T-helper 2 cell treated with Interferon-gamma antibody and Interleukin-4, amounts not matched to agents 100 ng/mL and 5 ng/mL, for 36 hours (primary cell): ENCODE measurements around the gene TPSG1. TPM values are rescaled to one million over a fixed set of nuclear protein-coding genes. Genes with fewer than 3 reads are reported as not detected.

ENCODE experiments used
- intact Hi-C: fragments of 100-400 bp; cut with micrococcal nuclease; formaldehyde crosslinking; loops from one replicate; pipeline ENCODE4 v1.15.1; 2023
- total RNA-seq: library from RNA; stranded (reverse); gene quantifications from 2 replicates; pipeline ENCODE4 v1.2.3, GENCODE V29; 2022

Gene TPSG1
- total RNA-seq, 1 donor from 2014 or later: not detected

- intact Hi-C loops: no loop called here
These were observed 47.3 kb downstream of the TPSG1 start for GRCh38 chr16:1177750-1178149.

DNA sequence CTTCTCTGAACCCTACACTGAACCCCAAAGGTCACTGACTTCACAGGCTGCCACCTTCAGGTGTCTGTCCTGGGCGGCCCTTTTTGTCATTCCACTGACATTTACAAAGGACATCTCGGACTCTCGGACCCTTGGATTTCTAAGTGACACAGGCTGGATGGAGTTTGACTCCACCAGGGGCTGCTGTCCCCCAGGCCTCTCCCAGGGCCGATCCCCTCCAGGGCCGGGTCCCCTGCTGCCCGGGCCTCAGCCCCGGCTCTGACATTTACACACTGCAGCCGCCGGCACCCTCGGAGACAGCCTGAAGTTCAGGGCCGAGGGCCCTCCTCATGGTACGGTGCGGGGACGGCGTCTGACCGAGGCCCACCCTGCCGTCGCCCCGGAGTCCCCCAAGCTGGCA lies 48.0 kb downstream of the TPSG1 start:
- intact Hi-C loops: no loop called here

- intact Hi-C loops: no loop called here
These were observed 48.7 kb downstream of the TPSG1 start for GRCh38 chr16:1176280-1176897.

GRCh38 chr16:1175566-1176279 lies 49.3 kb downstream of the TPSG1 start:
- intact Hi-C loops: no loop called here

- intact Hi-C loops: no loop called here
These were observed 50.4 kb downstream of the TPSG1 start for GRCh38 chr16:1174477-1175357.

GRCh38 chr16:1173788-1174451 lies 51.1 kb downstream of the TPSG1 start:
- intact Hi-C loops: no loop called here

- intact Hi-C loops: no loop called here
These were observed 52.4 kb downstream of the TPSG1 start for GRCh38 chr16:1172651-1173050.

- intact Hi-C loops: no loop called here
These were observed 53.1 kb downstream of the TPSG1 start for GRCh38 chr16:1171854-1172428.

Other genes starting within 250 kb of the TPSG1 start
- 0.11 TPM in 1 of 2 replicates, not detected in the other for gene SOX8, start 243.5 kb downstream of the TPSG1 start, total RNA-seq
- not detected in 2 replicates for gene SSTR5, start 152.5 kb downstream of the TPSG1 start, total RNA-seq
- not detected in 2 replicates for gene C1QTNF8, start 129.0 kb downstream of the TPSG1 start, total RNA-seq
- gene CACNA1H, start 72.2 kb downstream of the TPSG1 start, total RNA-seq: 0.32 and 0.66 TPM in 2 replicates
- gene TPSB2, start 4.9 kb upstream of the TPSG1 start, total RNA-seq: not detected in 2 replicates
- gene TPSAB1, start 15.4 kb upstream of the TPSG1 start, total RNA-seq: not detected in 2 replicates
- gene TPSD1, start 30.8 kb upstream of the TPSG1 start, total RNA-seq: not detected in 2 replicates
- gene UBE2I, start 84.4 kb upstream of the TPSG1 start, total RNA-seq: 210 and 217 TPM in 2 replicates
- gene BAIAP3, start 108.4 kb upstream of the TPSG1 start, total RNA-seq: 0.18 and 0.66 TPM in 2 replicates
- 43.3 and 44.4 TPM in 2 replicates for gene TSR3, start 126.6 kb upstream of the TPSG1 start, total RNA-seq
- 26.0 and 34.6 TPM in 2 replicates for gene GNPTG, start 126.7 kb upstream of the TPSG1 start, total RNA-seq
- 31.2 and 31.7 TPM in 2 replicates for gene UNKL, start 189.4 kb upstream of the TPSG1 start, total RNA-seq
- gene UQCC4, start 195.5 kb upstream of the TPSG1 start, total RNA-seq: 14.8 and 16.4 TPM in 2 replicates
- gene PERCC1, start 205.8 kb upstream of the TPSG1 start, total RNA-seq: not detected in 2 replicates
- 1.4 and 2.2 TPM in 2 replicates for gene CCDC154, start 219.3 kb upstream of the TPSG1 start, total RNA-seq
- 51.9 and 53.9 TPM in 2 replicates for gene CLCN7, start 249.8 kb upstream of the TPSG1 start, total RNA-seq